Central memory CD8-positive, alpha-beta T cell (primary cell): ENCODE data around the gene GRM4.

Experiments used
- ATAC-seq: fragments of 150-1000 bp; cut with Tn5 transposase; replicated peaks from 2 replicates; pipeline ENCODE4 v1.10.0; 2022; ENCODE audit warnings: mild to moderate bottlenecking, moderate FRiP score, moderate number of reproducible peaks; ENCODE audit not compliant: poor library complexity, severe bottlenecking; ENCODE audit errors: extremely low read depth
- DNase-seq, 2 donors: peaks; one replicate each; pipeline ENCODE4 v3.0.0; 2021; ENCODE audit warnings: low spot score in 2 of 2
- H3K27ac Mint-ChIP-seq: one replicate; pipeline ENCODE4 v1.8.0; 2022; ENCODE audit warnings: low read depth, mild to moderate bottlenecking, moderate library complexity, mixed read lengths
- H3K27me3 Mint-ChIP-seq: one replicate; pipeline ENCODE4 v1.8.0; 2022; ENCODE audit warnings: mixed read lengths
- H3K36me3 Mint-ChIP-seq: one replicate; pipeline ENCODE4 v1.8.0; 2022; ENCODE audit warnings: mild to moderate bottlenecking, moderate library complexity, mixed read lengths; ENCODE audit not compliant: insufficient read depth
- H3K4me1 Mint-ChIP-seq: one replicate; pipeline ENCODE4 v1.8.0; 2022; ENCODE audit warnings: mixed read lengths
- H3K4me3 Mint-ChIP-seq: one replicate; pipeline ENCODE4 v1.8.0; 2022; ENCODE audit warnings: mild to moderate bottlenecking, moderate library complexity, mixed read lengths
- H3K9me3 Mint-ChIP-seq: one replicate; pipeline ENCODE4 v1.8.0; 2022; ENCODE audit warnings: mixed read lengths

GRM4 gene

DNA sequence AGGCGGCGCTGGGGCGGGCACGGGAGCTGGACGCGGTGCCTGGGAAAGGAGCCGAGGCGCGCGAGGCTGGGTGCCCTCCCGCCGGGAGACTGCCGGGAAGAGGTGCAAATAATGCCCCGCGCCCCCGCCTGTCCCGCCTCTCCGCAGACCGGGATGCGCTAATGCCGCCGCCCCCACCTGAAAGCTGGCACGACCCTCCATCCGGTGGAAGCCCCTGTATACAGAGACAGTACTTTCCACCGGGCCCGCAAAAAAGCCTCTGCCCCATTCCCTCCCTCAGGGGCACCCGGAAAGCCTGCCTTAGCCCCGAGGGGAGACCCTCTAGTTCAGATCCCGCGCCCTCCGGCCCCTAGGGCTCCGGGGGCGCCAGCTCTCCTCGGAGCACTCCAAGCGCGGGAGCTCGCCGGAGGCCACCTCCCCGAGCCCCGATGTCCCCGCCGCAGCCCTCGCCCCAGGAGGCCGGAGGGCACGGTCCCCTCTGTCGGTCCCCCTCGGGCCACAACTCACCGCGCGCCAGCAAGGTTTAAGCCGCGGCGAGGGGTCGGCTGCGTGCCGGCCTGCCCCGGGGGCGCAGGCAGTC is 1.2 kb downstream of the GRM4 start:
- Mint-ChIP-seq H3K4me1 (peaks cover 14% of the 10 kb centered on the region), H3K27ac (no peak overlapping the region)
- ATAC-seq = no peak

DNA sequence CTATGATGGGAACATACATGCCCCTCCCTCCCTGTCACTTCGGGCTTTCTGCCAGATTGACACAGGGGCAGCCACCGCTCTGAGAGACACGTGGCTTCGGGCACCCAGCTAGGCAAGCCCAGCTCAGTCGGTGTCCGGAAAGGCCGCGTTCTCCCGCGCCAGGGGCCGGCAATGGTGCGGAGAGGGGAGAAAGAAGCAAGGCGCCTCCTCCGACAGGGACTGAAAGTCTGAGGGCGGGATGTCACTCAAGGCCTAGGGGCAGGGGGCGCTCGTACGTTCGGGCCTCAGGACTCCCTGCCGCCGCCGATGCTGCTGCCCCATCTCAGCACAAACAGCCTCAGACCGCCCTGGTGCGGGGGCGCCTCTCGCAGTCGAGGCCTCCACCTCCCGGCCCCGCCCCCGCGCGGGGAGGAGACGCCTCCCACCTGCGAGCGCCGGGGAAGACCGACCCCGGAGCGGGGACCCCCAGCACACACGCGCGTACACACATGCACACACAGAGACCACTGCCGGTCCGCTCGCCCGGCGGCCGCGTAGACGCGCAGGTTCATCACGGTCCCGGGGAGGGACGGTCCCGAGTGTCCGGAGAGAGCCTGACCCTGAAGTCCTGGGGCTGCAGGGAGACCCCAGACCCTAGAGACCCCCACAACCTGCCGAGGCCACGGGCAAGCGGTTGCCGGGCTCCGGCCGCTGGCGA is 1.9 kb downstream of the GRM4 start:
- Mint-ChIP-seq H3K27me3 (peaks cover 73% of the 10 kb centered on the region), H3K36me3 (peaks cover 4% of the 10 kb centered on the region), H3K4me1 (peaks cover 14% of the 10 kb centered on the region), H3K27ac (no peak overlapping the region), H3K9me3 (no peaks in the 10 kb centered on the region), H3K4me3 (peak overlapping the region; percentile 58)
- ATAC-seq = peak; percentile 47
- peak in 1 of 2 donors; percentile 23 for DNase-seq

More for the DNA sequence above, 1.2 kb downstream of the GRM4 start:
- no peaks in the 10 kb centered on the region for H3K9me3 Mint-ChIP-seq
- H3K36me3 Mint-ChIP-seq = peaks cover 4% of the 10 kb centered on the region
- H3K4me3 Mint-ChIP-seq = peak overlapping the region; percentile 58
- DNase-seq = no peak
- peaks cover 68% of the 10 kb centered on the region for H3K27me3 Mint-ChIP-seq

DNA sequence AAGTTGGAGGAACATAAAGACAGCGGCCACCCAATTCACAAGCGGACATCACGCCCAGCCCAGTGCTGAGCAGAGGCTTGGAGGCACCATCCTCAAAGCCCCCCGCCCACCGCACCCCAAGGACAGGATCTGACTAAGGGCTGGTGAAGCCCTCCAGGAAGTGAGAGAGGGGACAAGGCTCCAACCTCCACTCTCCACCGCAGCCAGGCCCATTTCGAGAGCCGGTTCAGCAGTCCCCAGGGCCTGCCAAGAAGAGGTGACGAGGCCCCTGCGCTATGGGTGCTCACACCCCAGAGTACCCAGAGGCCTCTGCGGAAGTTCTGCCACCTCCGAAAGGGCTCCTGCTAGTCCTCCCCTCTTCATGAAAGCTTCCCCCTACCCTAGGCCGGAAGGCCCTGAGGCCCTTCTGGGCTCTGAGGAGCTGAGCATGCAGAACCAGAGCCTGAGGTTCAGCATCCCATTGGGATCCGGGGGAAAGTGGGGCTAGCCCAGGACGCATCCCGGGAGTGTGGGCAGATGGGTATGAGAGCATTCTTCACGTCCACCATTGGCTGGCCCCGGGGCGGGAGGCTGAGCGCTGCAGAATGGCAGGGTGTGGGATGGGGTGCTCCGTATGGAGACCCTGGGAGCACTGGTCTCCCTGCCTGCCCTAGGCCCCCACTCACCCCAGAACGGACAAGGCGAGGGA is 2.5 kb downstream of the GRM4 start:
- peak overlapping the region; percentile 58 for H3K4me3 Mint-ChIP-seq
- peaks cover 14% of the 10 kb centered on the region for H3K4me1 Mint-ChIP-seq
- no peak overlapping the region for H3K27ac Mint-ChIP-seq
- peaks cover 75% of the 10 kb centered on the region for H3K27me3 Mint-ChIP-seq
- H3K9me3 Mint-ChIP-seq = no peaks in the 10 kb centered on the region
- ATAC-seq (no peak), DNase-seq (no peak)
- H3K36me3 Mint-ChIP-seq = peaks cover 4% of the 10 kb centered on the region

GRCh38 chr6:34142061-34142998 is 3.6 kb downstream of the GRM4 start:
- H3K27ac Mint-ChIP-seq = no peak overlapping the region
- H3K4me3 Mint-ChIP-seq = peak overlapping the region; percentile 58
- peaks cover 80% of the 10 kb centered on the region for H3K27me3 Mint-ChIP-seq
- ATAC-seq = no peak
- no peak for DNase-seq
- peaks cover 4% of the 10 kb centered on the region for H3K36me3 Mint-ChIP-seq
- H3K4me1 Mint-ChIP-seq = peaks cover 14% of the 10 kb centered on the region
- no peaks in the 10 kb centered on the region for H3K9me3 Mint-ChIP-seq

- no peak overlapping the region for H3K4me3 Mint-ChIP-seq
- H3K36me3 Mint-ChIP-seq = peaks cover under 1% of the 10 kb centered on the region
- DNase-seq = no peak
- H3K9me3 Mint-ChIP-seq = no peaks in the 10 kb centered on the region
- ATAC-seq = no peak
- peaks cover 78% of the 10 kb centered on the region for H3K27me3 Mint-ChIP-seq
- peaks cover 7% of the 10 kb centered on the region for H3K4me1 Mint-ChIP-seq
- no peak overlapping the region for H3K27ac Mint-ChIP-seq
These were observed 5.8 kb downstream of the GRM4 start for GRCh38 chr6:34140075-34140474.

GRCh38 chr6:34138914-34139510 is 6.9 kb downstream of the GRM4 start:
- ATAC-seq = no peak
- H3K4me1 Mint-ChIP-seq = peaks cover 7% of the 10 kb centered on the region

GRCh38 chr6:34138191-34138590 is 7.7 kb downstream of the GRM4 start:
- no peak overlapping the region for H3K27ac Mint-ChIP-seq
- no peaks in the 10 kb centered on the region for H3K9me3 Mint-ChIP-seq
- peaks cover 87% of the 10 kb centered on the region for H3K27me3 Mint-ChIP-seq
- no peaks in the 10 kb centered on the region for H3K36me3 Mint-ChIP-seq
- DNase-seq (no peak), ATAC-seq (no peak)
- H3K4me1 Mint-ChIP-seq = peaks cover 7% of the 10 kb centered on the region
- no peak overlapping the region for H3K4me3 Mint-ChIP-seq

More at GRCh38 chr6:34138914-34139510, 6.9 kb downstream of the GRM4 start:
- H3K27ac Mint-ChIP-seq = no peak overlapping the region
- no peak for DNase-seq
- no peaks in the 10 kb centered on the region for H3K9me3 Mint-ChIP-seq
- no peaks in the 10 kb centered on the region for H3K36me3 Mint-ChIP-seq
- H3K27me3 Mint-ChIP-seq = peaks cover 88% of the 10 kb centered on the region
- H3K4me3 Mint-ChIP-seq = no peak overlapping the region

GRCh38 chr6:34135541-34135940 is 10.3 kb downstream of the GRM4 start:
- Mint-ChIP-seq H3K27me3 (peaks cover 84% of the 10 kb centered on the region), H3K4me1 (peaks cover 12% of the 10 kb centered on the region)
- DNase-seq = no peak

DNA sequence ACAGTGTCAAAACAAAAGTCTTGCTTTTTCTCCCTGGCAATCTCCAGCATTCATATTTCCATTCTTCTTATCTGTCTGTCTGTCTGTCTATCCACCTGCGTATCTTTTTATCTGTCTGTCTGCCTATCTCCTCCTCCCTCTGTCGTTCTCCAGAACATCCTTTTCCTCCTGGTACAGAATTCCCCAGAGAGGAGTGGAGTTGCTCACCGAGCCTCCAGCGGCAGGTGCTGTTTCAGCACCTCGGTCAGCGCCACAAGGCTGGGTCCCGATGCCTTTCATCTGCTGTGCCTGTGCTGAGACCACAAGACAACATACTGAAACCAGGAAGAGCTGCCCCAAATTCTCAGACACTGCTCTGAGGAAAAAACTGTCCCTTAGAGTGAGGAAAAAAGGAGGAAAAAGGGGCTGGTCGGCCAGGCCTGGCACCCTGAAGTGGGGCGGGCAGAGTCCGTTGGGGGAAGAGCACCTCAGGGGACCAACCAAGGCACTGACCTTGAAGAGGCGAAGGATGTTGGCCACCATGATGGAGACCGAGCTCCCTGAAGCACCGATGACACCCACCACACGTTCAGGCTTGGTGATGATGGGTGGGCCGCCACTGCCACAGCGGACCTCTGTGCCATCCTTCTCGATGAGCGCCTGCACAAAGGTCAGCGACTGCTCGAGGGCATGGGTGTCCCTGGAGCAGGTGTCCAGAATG is 13.3 kb downstream of the GRM4 start:
- ATAC-seq (no peak), DNase-seq (no peak)
- H3K27ac Mint-ChIP-seq = no peak overlapping the region
- H3K9me3 Mint-ChIP-seq = no peaks in the 10 kb centered on the region
- H3K4me3 Mint-ChIP-seq = no peak overlapping the region
- H3K27me3 Mint-ChIP-seq = peaks cover 62% of the 10 kb centered on the region
- no peaks in the 10 kb centered on the region for H3K36me3 Mint-ChIP-seq
- H3K4me1 Mint-ChIP-seq = peaks cover 12% of the 10 kb centered on the region

More at GRCh38 chr6:34135541-34135940, 10.3 kb downstream of the GRM4 start:
- no peak overlapping the region for H3K4me3 Mint-ChIP-seq
- H3K27ac Mint-ChIP-seq = no peak overlapping the region
- ATAC-seq = no peak
- no peaks in the 10 kb centered on the region for H3K36me3 Mint-ChIP-seq
- no peaks in the 10 kb centered on the region for H3K9me3 Mint-ChIP-seq

DNA sequence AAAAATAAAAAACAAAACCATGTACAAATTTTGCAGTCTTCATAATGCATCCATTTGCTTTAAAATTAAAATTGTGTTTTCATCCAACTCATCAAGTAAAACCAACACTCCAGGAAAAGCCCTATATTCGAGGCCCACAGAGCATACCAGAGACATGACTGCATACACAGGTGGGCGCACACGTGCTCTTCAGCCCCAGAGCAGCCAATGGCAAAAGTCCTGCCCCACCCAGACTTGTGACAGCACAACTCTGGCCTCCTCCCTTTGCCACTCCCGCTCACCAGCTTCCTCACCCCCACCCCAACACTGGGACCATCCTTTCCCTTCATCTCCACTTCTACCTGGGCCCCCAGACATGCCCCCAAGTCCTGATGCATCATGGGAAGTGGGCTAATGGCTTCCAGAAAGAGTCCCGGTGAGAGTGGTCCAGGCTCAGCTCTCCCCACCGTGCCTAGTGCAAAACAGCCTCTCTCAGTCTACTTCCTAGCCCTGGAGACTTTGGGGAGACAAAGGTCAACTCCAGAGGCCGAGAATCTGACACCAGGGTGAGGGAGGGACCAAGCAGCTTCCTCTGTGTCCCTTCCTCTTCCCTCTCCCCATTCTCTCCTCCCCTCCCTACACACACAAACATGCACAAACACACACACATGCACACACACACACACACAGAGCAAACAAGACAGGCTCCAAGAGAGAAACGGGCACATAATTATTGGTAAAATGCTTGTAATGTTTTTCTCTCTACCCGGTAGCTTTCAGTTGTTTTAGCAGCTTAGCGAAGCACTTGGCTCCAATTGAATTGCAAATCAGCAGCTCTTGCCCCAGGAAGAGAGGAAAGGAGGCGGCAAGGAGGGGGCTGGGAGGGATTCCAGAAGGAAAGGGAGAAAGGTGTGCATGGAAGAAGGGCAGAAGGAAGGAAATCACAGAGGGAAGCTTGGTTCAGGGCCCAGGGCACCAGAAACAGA is 14.3 kb downstream of the GRM4 start:
- DNase-seq (no peak), ATAC-seq (no peak)
- H3K27me3 Mint-ChIP-seq = peaks cover 59% of the 10 kb centered on the region
- H3K4me3 Mint-ChIP-seq = no peak overlapping the region
- H3K36me3 Mint-ChIP-seq = no peaks in the 10 kb centered on the region
- H3K27ac Mint-ChIP-seq = no peak overlapping the region
- H3K9me3 Mint-ChIP-seq = no peaks in the 10 kb centered on the region
- peaks cover 12% of the 10 kb centered on the region for H3K4me1 Mint-ChIP-seq

DNA sequence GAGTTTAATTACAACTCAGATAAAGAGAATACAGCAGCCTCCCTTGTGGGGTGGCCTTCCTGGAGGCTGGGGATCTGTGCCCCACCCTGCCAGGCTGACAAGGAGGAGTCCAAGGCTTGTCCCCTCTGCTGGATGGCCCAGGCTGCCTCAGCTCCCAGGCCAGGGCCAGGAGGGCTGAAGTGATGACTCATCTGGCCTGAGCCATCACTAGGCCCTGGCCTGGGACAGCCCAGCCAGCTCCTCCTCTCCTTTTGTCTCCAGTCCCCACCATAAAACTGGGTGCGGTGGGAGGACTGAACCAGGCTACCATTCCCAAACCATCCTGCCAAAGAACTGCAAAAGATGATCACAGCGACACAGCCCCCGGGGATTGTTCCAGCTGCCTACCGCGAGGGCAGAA is 15.0 kb downstream of the GRM4 start:
- DNase-seq = no peak
- Mint-ChIP-seq H3K4me3 (no peak overlapping the region), H3K27me3 (peaks cover 59% of the 10 kb centered on the region), H3K27ac (no peak overlapping the region), H3K9me3 (no peaks in the 10 kb centered on the region), H3K4me1 (peaks cover 12% of the 10 kb centered on the region), H3K36me3 (no peaks in the 10 kb centered on the region)
- ATAC-seq = no peak
